PC-3 (cell line): Measurements from ENCODE around the gene OTOA. TPM values are rescaled to one million over a fixed set of nuclear protein-coding genes. Genes with fewer than 3 reads are reported as not detected.
"Not testable (repeated sequence)": the region's sequence is repeated elsewhere in the genome, so short reads cannot be mapped to it uniquely, and the experiment has no call there.

ENCODE experiments used
- ATAC-seq: fragments of 200-7000 bp; cut with Tn5 transposase; 2 replicates; pipeline ENCODE4 v1.9.1; 2020; ENCODE audit warnings: mild to moderate bottlenecking, moderate library complexity
- BruUV-seq: library from RNA; stranded (reverse); fragments of 400-500 nt; replicated peaks from 2 replicates; lab custom pipeline; 2021; lab: Mats Ljungman, UMichigan
- CTCF ChIA-PET: fragments of 300-600 bp; sonication (Branson Sonifier 250); formaldehyde crosslinking; loops from one replicate; lab custom pipeline; 2022; ENCODE audit warnings: antibody characterized with exemption; lab: Charles Lee
- POLR2A ChIA-PET: fragments of 300-600 bp; sonication (Branson Sonifier 250); formaldehyde crosslinking; loops from one replicate; lab custom pipeline; 2022; ENCODE audit warnings: antibody characterized with exemption; ENCODE audit not compliant: unreplicated experiment; lab: Charles Lee
- DNase-seq: peaks from one replicate; pipeline ENCODE4 v3.0.0-alpha.2; 2015
- H2AFZ ChIP-seq: fragments of 300-600 bp; sonication (generic); 2 replicates; pipeline ENCODE4 v1.6.0; 2016; ENCODE audit warnings: antibody characterized with exemption, low read length
- H3F3A ChIP-seq: fragments of 300-600 bp; sonication (generic); one replicate; pipeline ENCODE4 v1.6.0; 2017; ENCODE audit warnings: antibody characterized with exemption, low read length, control low read depth, mild to moderate bottlenecking; ENCODE audit not compliant: unreplicated experiment
- H3K27ac ChIP-seq: fragments of 300-600 bp; sonication (generic); 2 replicates; pipeline ENCODE4 v1.5.1; 2016; ENCODE audit warnings: mild to moderate bottlenecking, low read length
- H3K27me3 ChIP-seq: fragments of 300-600 bp; sonication (generic); 2 replicates; pipeline ENCODE4 v1.6.1; 2016; ENCODE audit warnings: low read length, mixed read lengths
- H3K36me3 ChIP-seq: fragments of 300-600 bp; sonication (generic); 2 replicates; pipeline ENCODE4 v1.6.1; 2016; ENCODE audit warnings: low read depth, mixed run types, low read length, mixed read lengths
- H3K4me1 ChIP-seq: fragments of 300-600 bp; sonication (generic); 2 replicates; pipeline ENCODE4 v1.5.1; 2016; ENCODE audit warnings: low read length; ENCODE audit not compliant: insufficient read depth
- H3K4me2 ChIP-seq: fragments of 300-600 bp; sonication (generic); 2 replicates; pipeline ENCODE4 v1.6.0; 2016; ENCODE audit warnings: low read length
- H3K4me3 ChIP-seq: fragments of 300-600 bp; sonication (generic); 2 replicates; pipeline ENCODE4 v1.5.1; 2016; ENCODE audit warnings: mild to moderate bottlenecking, low read length, mixed read lengths
- H3K79me2 ChIP-seq: fragments of 300-600 bp; sonication (generic); 2 replicates; pipeline ENCODE4 v1.6.1; 2017; ENCODE audit warnings: low read length, mixed read lengths
- H3K9ac ChIP-seq: fragments of 300-600 bp; sonication (generic); 2 replicates; pipeline ENCODE4 v1.6.0; 2016; ENCODE audit warnings: mild to moderate bottlenecking, low read length
- H3K9me2 ChIP-seq: fragments of 300-600 bp; sonication (generic); replicated peaks from 2 replicates; pipeline ENCODE4 v1.6.1; 2016; ENCODE audit warnings: mixed run types, low read length, mixed read lengths
- H3K9me3 ChIP-seq: fragments of 300-600 bp; sonication (generic); 2 replicates; pipeline ENCODE4 v1.6.1; 2016; ENCODE audit warnings: low read length, mixed read lengths
- H4K20me1 ChIP-seq: fragments of 300-600 bp; sonication (generic); 2 replicates; pipeline ENCODE4 v1.6.1; 2016; ENCODE audit warnings: low read length, mixed read lengths
- EZH2 ChIP-seq: fragments of 300-600 bp; sonication (generic); IDR thresholded peaks from one replicate; pipeline ENCODE4 v1.6.1; 2017; ENCODE audit warnings: antibody characterized with exemption, mild to moderate bottlenecking, low read length; ENCODE audit not compliant: unreplicated experiment
- EZH2phosphoT487 ChIP-seq: fragments of 300-600 bp; sonication (generic); IDR thresholded peaks from 2 replicates; pipeline ENCODE4 v1.6.1; 2018; ENCODE audit warnings: mild to moderate bottlenecking, antibody characterized with exemption, low read length, borderline replicate concordance
- intact Hi-C: fragments of 100-400 bp; cut with micrococcal nuclease; formaldehyde crosslinking; loops from 2 replicates; pipeline ENCODE4 v1.9.0; 2023
- total RNA-seq: library from RNA; depleted of rRNA; stranded (reverse); fragments of >200 nt; gene quantifications from 2 replicates; pipeline ENCODE4 v1.2.3, GENCODE V29; 2014
- TF ChIP-seq, protein P1 (sequence below): fragments of 300-600 bp; sonication (generic); conservative IDR thresholded peaks from 2 replicates; pipeline ENCODE4 v1.5.1; 2017; ENCODE audit warnings: antibody characterized with exemption, low read depth, mild to moderate bottlenecking, low read length

OTOA gene
- total RNA-seq, 1 experiment from 2014 or later = not detected

GRCh38 chr16:21673469-21673868, 9.7 kb downstream of the OTOA start:
- BruUV-seq = no TSS peak
- Histone ChIP-seq H3K27me3 (no peaks in the 10 kb centered on the region), H3F3A (no peaks in the 10 kb centered on the region), H3K9me3 (no peaks in the 10 kb centered on the region), H3K36me3 (no peaks in the 10 kb centered on the region), H4K20me1 (no peaks in the 10 kb centered on the region), H3K27ac (no peak overlapping the region), H3K79me2 (no peaks in the 10 kb centered on the region), H3K9ac (no peak overlapping the region), H3K9me2 (no peaks in the 10 kb centered on the region), H3K4me2 (no peak overlapping the region), H3K4me1 (no peaks in the 10 kb centered on the region), H3K4me3 (no peak overlapping the region), H2AFZ (no peak overlapping the region)
- CTCF ChIA-PET = no interaction called here
- no peak for ATAC-seq
- no peak for TF ChIP-seq EZH2phosphoT487
- TF ChIP-seq EZH2 = no peak
- TF ChIP-seq, protein P1, sequence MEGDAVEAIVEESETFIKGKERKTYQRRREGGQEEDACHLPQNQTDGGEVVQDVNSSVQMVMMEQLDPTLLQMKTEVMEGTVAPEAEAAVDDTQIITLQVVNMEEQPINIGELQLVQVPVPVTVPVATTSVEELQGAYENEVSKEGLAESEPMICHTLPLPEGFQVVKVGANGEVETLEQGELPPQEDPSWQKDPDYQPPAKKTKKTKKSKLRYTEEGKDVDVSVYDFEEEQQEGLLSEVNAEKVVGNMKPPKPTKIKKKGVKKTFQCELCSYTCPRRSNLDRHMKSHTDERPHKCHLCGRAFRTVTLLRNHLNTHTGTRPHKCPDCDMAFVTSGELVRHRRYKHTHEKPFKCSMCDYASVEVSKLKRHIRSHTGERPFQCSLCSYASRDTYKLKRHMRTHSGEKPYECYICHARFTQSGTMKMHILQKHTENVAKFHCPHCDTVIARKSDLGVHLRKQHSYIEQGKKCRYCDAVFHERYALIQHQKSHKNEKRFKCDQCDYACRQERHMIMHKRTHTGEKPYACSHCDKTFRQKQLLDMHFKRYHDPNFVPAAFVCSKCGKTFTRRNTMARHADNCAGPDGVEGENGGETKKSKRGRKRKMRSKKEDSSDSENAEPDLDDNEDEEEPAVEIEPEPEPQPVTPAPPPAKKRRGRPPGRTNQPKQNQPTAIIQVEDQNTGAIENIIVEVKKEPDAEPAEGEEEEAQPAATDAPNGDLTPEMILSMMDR = no peak
- no peak for DNase-seq
- intact Hi-C loops = no loop called here
- POLR2A ChIA-PET = no interaction called here

DNA sequence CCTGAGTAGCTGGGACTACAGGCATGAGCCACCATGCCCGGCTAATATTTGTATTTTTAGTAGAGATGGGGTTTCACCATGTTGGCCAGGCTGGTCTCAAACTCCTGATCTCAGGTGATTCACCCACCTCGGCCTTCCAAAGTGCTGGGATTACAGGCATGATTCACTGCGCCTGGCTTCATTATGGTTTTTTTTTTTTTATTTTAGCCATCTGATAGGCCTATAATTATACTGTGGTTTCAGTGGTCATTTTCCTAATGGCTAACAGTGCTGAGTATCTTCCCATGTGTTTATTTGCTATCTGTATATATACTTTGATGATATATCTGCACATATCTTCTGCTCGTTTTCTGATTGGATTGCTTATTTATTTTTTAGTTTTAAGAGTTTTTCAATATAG, 10.7 kb downstream of the OTOA start:
- H3K79me2 ChIP-seq, H2AFZ ChIP-seq, H3K9me2 ChIP-seq, H3K4me3 ChIP-seq, H3K27ac ChIP-seq, CTCF ChIA-PET, H3K4me1 ChIP-seq, H3K4me2 ChIP-seq, H4K20me1 ChIP-seq, BruUV-seq, intact Hi-C loops, ATAC-seq, H3F3A ChIP-seq, H3K27me3 ChIP-seq, H3K36me3 ChIP-seq, H3K9ac ChIP-seq, H3K9me3 ChIP-seq, DNase-seq, POLR2A ChIA-PET: not testable (repeated sequence)

GRCh38 chr16:21680714-21681113, 16.9 kb downstream of the OTOA start:
- H3K4me3 ChIP-seq, H3K9me2 ChIP-seq, CTCF ChIA-PET, H3K9ac ChIP-seq, H2AFZ ChIP-seq, H3K4me2 ChIP-seq, BruUV-seq, H3K4me1 ChIP-seq, DNase-seq, intact Hi-C loops, H4K20me1 ChIP-seq, ATAC-seq, H3K36me3 ChIP-seq, H3K27me3 ChIP-seq, H3F3A ChIP-seq, H3K9me3 ChIP-seq, H3K79me2 ChIP-seq, H3K27ac ChIP-seq: not testable (repeated sequence)
- POLR2A ChIA-PET = interaction anchor here (0.6 kb wide), 1 partner anchor 28 kb away, joined by 10 read pairs; no protein-coding TSS in a partner anchor

- ChIA-PET CTCF (no interaction called here), POLR2A (no interaction called here)
- H3K27ac ChIP-seq = no peak overlapping the region
- no peaks in the 10 kb centered on the region for H4K20me1 ChIP-seq
- H3K9me3 ChIP-seq = no peaks in the 10 kb centered on the region
- ATAC-seq (no peak), DNase-seq (no peak)
- H2AFZ ChIP-seq = no peak overlapping the region
- no peaks in the 10 kb centered on the region for H3K27me3 ChIP-seq
- H3K4me2 ChIP-seq = no peak overlapping the region
- H3K79me2 ChIP-seq = no peaks in the 10 kb centered on the region
- intact Hi-C loops = no loop called here
- TF ChIP-seq, protein P1 = no peak
- TF ChIP-seq EZH2phosphoT487 = no peak
- H3K4me1 ChIP-seq = no peaks in the 10 kb centered on the region
- no peaks in the 10 kb centered on the region for H3F3A ChIP-seq
- no peaks in the 10 kb centered on the region for H3K9me2 ChIP-seq
- no TSS peak for BruUV-seq
- H3K36me3 ChIP-seq = no peaks in the 10 kb centered on the region
- H3K4me3 ChIP-seq = no peak overlapping the region
- no peak overlapping the region for H3K9ac ChIP-seq
Observed at GRCh38 chr16:21683184-21683583, 19.4 kb downstream of the OTOA start.
